HL-60/S4 treated with phorbol 12-myristate 13-acetate at 8.2 ng/mL for 4 days and 3 days (cell line): Measurements from ENCODE around the gene SYTL3.

ENCODE experiments used
- in situ Hi-C: fragments of 300-500 bp; cut with MboI; formaldehyde crosslinking; loops from 2 replicates; pipeline ENCODE4 v1.15.0; 2022; ENCODE audit warnings: low sequenced_read_pairs

Gene SYTL3

GRCh38 chr6:158755636-158756035 is 105.8 kb downstream of the SYTL3 start:
- in situ Hi-C loops = no loop called here

GRCh38 chr6:158756126-158756525 is 106.3 kb downstream of the SYTL3 start:
- in situ Hi-C loops = no loop called here

GRCh38 chr6:158756977-158757752 is 107.3 kb downstream of the SYTL3 start:
- in situ Hi-C loops = no loop called here

- in situ Hi-C loops = no loop called here
These were observed 107.9 kb downstream of the SYTL3 start for GRCh38 chr6:158757753-158758090.

GRCh38 chr6:158758451-158758860 is 108.6 kb downstream of the SYTL3 start:
- in situ Hi-C loops = no loop called here

GRCh38 chr6:158758941-158759479 is 109.2 kb downstream of the SYTL3 start:
- in situ Hi-C loops = no loop called here

GRCh38 chr6:158759966-158760617 is 110.2 kb downstream of the SYTL3 start:
- in situ Hi-C loops = no loop called here

- in situ Hi-C loops = no loop called here
These were observed 110.9 kb downstream of the SYTL3 start for GRCh38 chr6:158760618-158761250.

- in situ Hi-C loops = no loop called here
These were observed 111.9 kb downstream of the SYTL3 start for GRCh38 chr6:158761746-158762145.

- in situ Hi-C loops = no loop called here
These were observed 113.1 kb downstream of the SYTL3 start for GRCh38 chr6:158762787-158763433.

GRCh38 chr6:158763434-158764182 is 113.8 kb downstream of the SYTL3 start:
- in situ Hi-C loops = no loop called here

GRCh38 chr6:158764183-158764849 is 114.5 kb downstream of the SYTL3 start:
- in situ Hi-C loops = no loop called here

GRCh38 chr6:158764926-158765325 is 115.1 kb downstream of the SYTL3 start:
- in situ Hi-C loops = no loop called here

GRCh38 chr6:158765499-158766068 is 115.7 kb downstream of the SYTL3 start:
- in situ Hi-C loops = no loop called here

GRCh38 chr6:158766621-158767455 is 117.0 kb downstream of the SYTL3 start:
- in situ Hi-C loops = no loop called here

- in situ Hi-C loops = no loop called here
These were observed 117.9 kb downstream of the SYTL3 start for GRCh38 chr6:158767709-158768108.

GRCh38 chr6:158768436-158768835 is 118.6 kb downstream of the SYTL3 start:
- in situ Hi-C loops = no loop called here

- in situ Hi-C loops = no loop called here
These were observed 119.4 kb downstream of the SYTL3 start for GRCh38 chr6:158769234-158769770.
